HuH-7 (cell line): ENCODE results near the gene NSUN2.

ENCODE experiments used
- DNase-seq: peaks from one replicate; pipeline ENCODE4 v3.0.0; 2011; ENCODE audit warnings: low spot score

NSUN2 gene

DNA sequence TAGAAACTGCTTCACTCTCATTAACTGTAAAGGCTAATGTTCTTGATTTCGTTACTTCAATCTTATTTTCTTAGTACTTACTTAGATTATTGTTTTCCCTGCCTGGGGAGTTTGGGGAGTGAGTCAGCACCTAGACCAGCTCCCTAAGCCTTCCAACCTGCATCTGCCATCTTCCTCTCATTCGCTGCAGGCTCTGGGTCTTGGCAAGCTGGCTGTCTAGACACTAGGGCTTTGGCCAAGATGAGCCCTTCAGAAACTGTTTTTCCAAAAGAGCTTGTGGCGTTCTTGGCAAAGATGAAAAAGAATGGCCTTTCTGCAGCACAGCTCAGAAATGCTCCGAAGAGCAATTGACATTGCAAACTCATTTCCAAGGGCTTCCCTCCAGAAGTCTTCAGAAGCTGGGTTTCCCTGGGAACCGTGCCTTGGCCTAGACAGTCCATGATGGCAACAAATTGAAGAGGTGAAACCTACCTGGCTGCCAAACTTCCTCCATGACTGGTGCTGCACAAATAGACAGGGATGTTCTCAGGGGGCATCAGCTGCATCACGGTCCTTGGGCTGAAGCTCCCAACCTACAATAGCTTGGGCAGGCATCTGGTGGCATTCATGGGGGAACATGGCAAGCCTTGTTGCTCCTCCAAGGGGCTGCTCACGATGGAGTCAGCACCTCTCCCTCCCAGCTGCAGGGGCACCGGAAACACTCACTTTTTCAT is 76.6 kb downstream of the NSUN2 start:
- DNase-seq, result no peak

DNA sequence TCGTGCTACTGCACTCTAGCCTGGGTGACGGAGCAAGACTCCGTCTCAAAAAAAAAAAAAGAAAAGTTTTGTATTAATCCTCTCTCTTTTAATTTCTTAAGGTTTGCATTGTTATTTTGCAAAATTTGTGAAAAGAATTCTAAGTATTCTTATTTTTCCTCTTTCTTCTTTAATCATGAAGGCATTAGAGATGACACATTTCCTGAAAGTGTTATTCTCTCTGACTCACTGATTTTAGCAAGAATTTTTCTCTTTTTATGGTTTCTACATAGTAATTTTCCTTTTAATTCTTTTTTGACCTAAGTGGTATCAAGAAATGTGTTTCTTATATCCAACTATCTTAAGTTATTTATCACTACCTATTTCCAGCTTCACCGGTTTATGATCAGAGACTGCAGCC is 78.0 kb downstream of the NSUN2 start:
- no peak for DNase-seq

- DNase-seq, result no peak
These were observed 78.9 kb downstream of the NSUN2 start for GRCh38 chr5:6553972-6554371.

- DNase-seq, result no peak
These were observed 80.2 kb downstream of the NSUN2 start for GRCh38 chr5:6552612-6553011.

- no peak for DNase-seq
These were observed 80.9 kb downstream of the NSUN2 start for GRCh38 chr5:6551955-6552313.

DNA sequence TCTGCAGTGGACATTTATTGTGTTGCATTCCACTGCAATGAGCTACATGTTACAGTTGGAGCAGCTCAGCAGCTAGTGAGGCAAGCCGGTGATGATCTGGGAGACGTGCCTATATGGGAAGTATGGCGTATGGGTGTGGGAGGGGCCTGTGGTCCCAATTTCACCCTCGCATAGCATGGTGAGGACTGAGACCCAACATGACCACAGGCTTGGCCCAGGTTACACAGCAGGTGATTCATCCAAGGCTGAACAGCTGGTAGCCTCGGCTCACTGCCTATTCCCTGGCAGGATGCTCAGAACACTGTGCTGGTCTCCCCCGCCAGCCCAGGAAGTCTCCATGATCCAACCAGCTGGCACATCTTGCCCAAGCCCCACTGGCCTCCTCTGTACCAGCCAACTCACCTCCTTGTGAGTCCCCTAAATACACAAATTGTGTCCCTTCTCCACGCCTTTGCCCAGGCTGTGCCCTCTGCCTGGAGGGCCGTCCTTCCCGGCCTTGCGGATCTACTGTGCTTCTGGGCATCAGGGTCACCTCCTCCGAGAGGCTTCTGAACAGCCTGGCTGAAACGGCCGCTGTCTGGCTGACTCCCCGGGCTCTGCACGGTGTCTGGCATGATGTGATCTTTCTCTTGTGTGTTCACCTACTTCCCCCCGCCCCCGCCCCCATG is 81.4 kb downstream of the NSUN2 start:
- no peak for DNase-seq

DNA sequence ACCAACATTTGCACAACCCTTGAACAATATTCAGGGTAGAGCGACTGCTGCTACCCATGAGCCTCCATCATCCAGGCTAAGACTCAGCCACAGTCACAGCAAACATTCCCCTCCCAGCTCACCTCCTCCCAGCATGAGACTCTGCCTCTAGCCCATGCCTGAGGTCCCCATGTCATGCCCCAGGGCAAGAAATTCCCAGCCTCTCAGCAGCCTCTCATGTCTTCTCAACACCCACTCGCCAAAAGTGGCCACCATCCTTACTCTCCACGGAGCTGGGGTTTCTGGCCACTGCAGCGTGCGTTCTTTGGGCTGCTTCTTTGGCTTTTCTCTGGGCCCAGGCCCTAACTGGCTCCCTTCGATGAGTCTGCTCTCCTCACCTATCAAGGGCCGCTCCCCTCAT is 82.2 kb downstream of the NSUN2 start:
- DNase-seq, result no peak
